ENCODE results near the gene IGLL5. TPM values are rescaled to one million over a fixed set of nuclear protein-coding genes. Genes with fewer than 3 reads are reported as not detected.

Gene IGLL5
- total and polyA plus RNA-seq, 2 of the 13 experiments (the other 11 are each of a cell fraction or from before 2014, with no cell fraction given), result not detected

DNA sequence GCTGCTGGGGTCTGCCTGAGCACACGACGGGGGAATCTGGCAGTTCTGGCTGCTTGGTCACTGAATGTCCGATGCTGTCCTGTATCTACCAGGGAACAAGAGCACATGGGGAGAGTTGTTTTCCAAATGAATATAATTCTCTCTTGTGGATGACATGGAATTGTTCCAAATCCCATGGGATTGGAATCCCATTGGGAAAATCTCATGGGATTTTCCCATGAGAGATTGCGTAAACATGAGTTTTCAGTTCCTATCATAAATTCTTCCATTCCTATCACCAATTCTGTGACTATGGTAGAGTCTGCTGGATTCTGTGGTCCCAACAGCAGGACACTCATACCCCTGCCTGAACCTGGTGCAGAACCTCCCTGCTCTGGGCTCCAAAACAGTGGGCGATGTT, 35.6 kb upstream of the IGLL5 start:
- no peak overlapping the region for H3K9ac ChIP-seq (ENCODE audit: insufficient read depth, low read depth, low read length)
- FAIRE-seq (no peak), DNase-seq (ENCODE audit: low spot score) (no peak), ATAC-seq (no peak)
- H3K4me1 ChIP-seq (ENCODE audit: insufficient read depth, low read length), result no peaks in the 10 kb centered on the region
- intact Hi-C loops (cut with micrococcal nuclease; ENCODE audit: unreplicated experiment) (no loop called here), in situ Hi-C loops (cut with HindIII; ENCODE audit: extremely low pct_ligation_motif_present, low pct_unique_long_range_greater_than_20kb) (no loop called here)
- CTCF ChIA-PET (ENCODE audit: low intra/inter-chr PET ratio, low total read pairs), result no interaction called here
- BruUV-seq (replicated peaks), result no TSS peak
- no peaks in the 10 kb centered on the region for H3K9me3 ChIP-seq (ENCODE audit: low read length)
- TF ChIP-seq, protein P1, sequence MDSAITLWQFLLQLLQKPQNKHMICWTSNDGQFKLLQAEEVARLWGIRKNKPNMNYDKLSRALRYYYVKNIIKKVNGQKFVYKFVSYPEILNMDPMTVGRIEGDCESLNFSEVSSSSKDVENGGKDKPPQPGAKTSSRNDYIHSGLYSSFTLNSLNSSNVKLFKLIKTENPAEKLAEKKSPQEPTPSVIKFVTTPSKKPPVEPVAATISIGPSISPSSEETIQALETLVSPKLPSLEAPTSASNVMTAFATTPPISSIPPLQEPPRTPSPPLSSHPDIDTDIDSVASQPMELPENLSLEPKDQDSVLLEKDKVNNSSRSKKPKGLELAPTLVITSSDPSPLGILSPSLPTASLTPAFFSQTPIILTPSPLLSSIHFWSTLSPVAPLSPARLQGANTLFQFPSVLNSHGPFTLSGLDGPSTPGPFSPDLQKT (CRISPR knock-in tag; IDR thresholded peaks at IDR 0.05; ENCODE audit: borderline replicate concordance), result no peak
- TF ChIP-seq PPARG (CRISPR knock-in tag; conservative IDR thresholded peaks at IDR 0.05) (no peak), FOXP1 (IDR thresholded peaks at IDR 0.05) (no peak), FOXP1 (CRISPR knock-in tag; IDR thresholded peaks at IDR 0.05) (no peak), EP300 (IDR thresholded peaks at IDR 0.05; ENCODE audit: low read depth in 2 of 2, low read length in 2 of 2) (no peak), EP300 (CRISPR knock-in tag; IDR thresholded peaks at IDR 0.05; ENCODE audit: borderline replicate concordance) (no peak), SIN3A (IDR thresholded peaks at IDR 0.05; ENCODE audit: borderline replicate concordance, low read depth, low read length) (no peak), HOXA5 (CRISPR knock-in tag; IDR thresholded peaks at IDR 0.05) (no peak), CENPX (CRISPR knock-in tag; IDR thresholded peaks at IDR 0.05) (no peak), ZNF136 (CRISPR knock-in tag; IDR thresholded peaks at IDR 0.05; ENCODE audit: low read depth) (no peak), ZBTB20 (CRISPR knock-in tag; IDR thresholded peaks at IDR 0.05; ENCODE audit: borderline replicate concordance, low read depth) (no peak), SIX4 (CRISPR knock-in tag; IDR thresholded peaks at IDR 0.05) (no peak), KMT2B (CRISPR knock-in tag; IDR thresholded peaks at IDR 0.05) (no peak), SALL1 (CRISPR knock-in tag; IDR thresholded peaks at IDR 0.05) (no peak), PLRG1 (conservative IDR thresholded peaks at IDR 0.05) (no peak), EZH2 (conservative IDR thresholded peaks at IDR 0.05; ENCODE audit: low read depth, low read length) (no peak), ISL2 (CRISPR knock-in tag; IDR thresholded peaks at IDR 0.05) (no peak), ZNF253 (CRISPR knock-in tag; IDR thresholded peaks at IDR 0.05; ENCODE audit: borderline replicate concordance) (no peak), KAT8 (CRISPR knock-in tag; IDR thresholded peaks at IDR 0.05) (no peak)
- TF ChIP-seq, protein P2, sequence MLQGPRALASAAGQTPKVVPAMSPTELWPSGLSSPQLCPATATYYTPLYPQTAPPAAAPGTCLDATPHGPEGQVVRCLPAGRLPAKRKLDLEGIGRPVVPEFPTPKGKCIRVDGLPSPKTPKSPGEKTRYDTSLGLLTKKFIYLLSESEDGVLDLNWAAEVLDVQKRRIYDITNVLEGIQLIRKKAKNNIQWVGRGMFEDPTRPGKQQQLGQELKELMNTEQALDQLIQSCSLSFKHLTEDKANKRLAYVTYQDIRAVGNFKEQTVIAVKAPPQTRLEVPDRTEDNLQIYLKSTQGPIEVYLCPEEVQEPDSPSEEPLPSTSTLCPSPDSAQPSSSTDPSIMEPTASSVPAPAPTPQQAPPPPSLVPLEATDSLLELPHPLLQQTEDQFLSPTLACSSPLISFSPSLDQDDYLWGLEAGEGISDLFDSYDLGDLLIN (CRISPR knock-in tag; IDR thresholded peaks at IDR 0.05; ENCODE audit: borderline replicate concordance), result no peak
- TF ChIP-seq, protein P3, sequence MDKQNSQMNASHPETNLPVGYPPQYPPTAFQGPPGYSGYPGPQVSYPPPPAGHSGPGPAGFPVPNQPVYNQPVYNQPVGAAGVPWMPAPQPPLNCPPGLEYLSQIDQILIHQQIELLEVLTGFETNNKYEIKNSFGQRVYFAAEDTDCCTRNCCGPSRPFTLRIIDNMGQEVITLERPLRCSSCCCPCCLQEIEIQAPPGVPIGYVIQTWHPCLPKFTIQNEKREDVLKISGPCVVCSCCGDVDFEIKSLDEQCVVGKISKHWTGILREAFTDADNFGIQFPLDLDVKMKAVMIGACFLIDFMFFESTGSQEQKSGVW (CRISPR knock-in tag; IDR thresholded peaks at IDR 0.05; ENCODE audit: borderline replicate concordance), result no peak
- POLR2A ChIA-PET, result no interaction called here
- H3K27ac ChIP-seq (ENCODE audit: extremely low read length, insufficient read depth, low read length), result no peak overlapping the region
- no peaks in the 10 kb centered on the region for H4K20me1 ChIP-seq (ENCODE audit: insufficient read depth, low read length)
- H3K36me3 ChIP-seq (replicated peaks in 1 of 2; ENCODE audit: control insufficient read depth in 1 of 2, insufficient read depth in 2 of 2, low read length in 2 of 2), result no peaks in the 10 kb centered on the region
- H3K4me3 ChIP-seq (replicated peaks in 1 of 3; ENCODE audit: insufficient read depth in 1 of 3, low read depth in 2 of 3, low read length in 3 of 3), result no peak overlapping the region
- peaks cover 0 to 42% of the 10 kb centered on the region in 2 experiments; a peak in 3 of 5 replicates for H3K27me3 ChIP-seq (ENCODE audit: control insufficient read depth in 1 of 2, insufficient read depth in 2 of 2, low read length in 2 of 2)
- 54% methylated on average over 5 of the region's 5 CpGs for WGBS (ENCODE audit: low lambda C conversion rate)
- no peak overlapping the region for H3K4me2 ChIP-seq (ENCODE audit: low read depth, low read length)
- no peak overlapping the region for H2AFZ ChIP-seq (ENCODE audit: low read length)
- no peaks in the 10 kb centered on the region for H3K79me2 ChIP-seq (ENCODE audit: insufficient read depth, low read length)
